Fibroblast of peridontal ligament (primary cell): ENCODE measurements around the gene AKAP13.
A peak's percentile ranks its signal among the peaks of the same experiment; 100 is the strongest.

Source experiments
- DNase-seq: peaks from one replicate; pipeline ENCODE4 v3.0.0-alpha.2; 2010; ENCODE audit errors: extremely low read depth

Gene AKAP13

GRCh38 chr15:85536341-85536740 is 155.9 kb downstream of the AKAP13 start:
- no peak for DNase-seq

DNA sequence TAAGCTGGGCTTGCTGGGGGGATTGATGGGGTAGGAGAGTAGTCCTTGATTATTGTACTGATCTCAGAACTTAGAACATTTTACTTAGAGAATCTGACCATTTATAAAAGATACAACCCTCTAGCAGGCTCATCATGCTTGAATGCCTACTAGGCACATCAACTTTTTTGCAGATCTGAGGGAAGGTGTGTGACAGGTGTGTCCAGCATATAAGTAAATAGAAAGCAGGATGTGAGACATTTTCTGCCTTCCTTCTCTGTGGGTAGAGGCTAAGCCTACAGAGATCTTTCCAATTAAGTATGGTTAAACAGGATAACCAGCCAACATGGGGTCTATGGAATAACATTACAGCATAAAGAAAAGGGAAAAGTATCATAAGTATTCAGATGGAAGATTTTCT is 159.1 kb downstream of the AKAP13 start:
- DNase-seq = no peak

- no peak for DNase-seq
These were observed 159.8 kb downstream of the AKAP13 start for GRCh38 chr15:85540085-85540797.

DNA sequence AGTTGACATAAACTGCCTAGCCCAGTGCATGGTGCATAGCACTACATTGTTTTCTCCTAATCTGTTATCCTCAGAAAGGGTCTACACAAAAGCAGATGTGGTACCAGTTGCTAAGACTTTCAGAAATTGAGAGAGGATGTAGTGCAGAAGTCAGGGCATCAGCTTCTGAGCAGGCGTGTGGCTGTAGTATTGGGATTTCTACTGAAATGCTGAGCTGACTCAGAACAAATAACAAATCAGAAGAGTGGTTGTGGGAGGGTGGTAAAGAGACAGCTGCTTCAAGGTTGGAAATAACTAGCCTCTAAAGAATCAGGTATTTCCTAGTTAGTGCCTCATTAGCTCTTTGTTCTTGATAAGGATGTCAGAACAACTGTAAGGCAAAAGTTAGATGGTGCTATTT is 161.3 kb downstream of the AKAP13 start:
- no peak for DNase-seq

GRCh38 chr15:85542488-85542887 is 162.1 kb downstream of the AKAP13 start:
- no peak for DNase-seq

DNA sequence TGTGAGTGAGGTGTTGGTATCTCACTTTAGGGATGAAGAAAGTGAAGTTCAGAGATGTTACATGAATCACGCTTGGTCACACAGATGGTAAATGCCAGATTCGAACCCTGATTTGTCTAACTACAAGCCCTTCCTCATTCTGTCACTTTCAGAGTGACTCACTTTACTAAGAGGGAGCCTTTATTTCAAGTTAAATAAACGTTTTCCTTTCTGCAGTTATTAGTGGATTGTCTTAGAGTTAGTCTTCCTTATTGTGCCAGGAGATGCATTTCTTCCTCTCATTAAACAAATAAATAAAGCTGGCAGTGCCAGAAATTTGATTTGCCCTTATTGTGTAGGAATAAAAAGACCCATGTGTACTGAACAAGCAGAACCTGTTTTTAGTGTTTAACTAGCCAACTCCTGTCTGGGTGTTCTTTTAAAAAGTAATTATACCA is 162.5 kb downstream of the AKAP13 start:
- DNase-seq = no peak

DNA sequence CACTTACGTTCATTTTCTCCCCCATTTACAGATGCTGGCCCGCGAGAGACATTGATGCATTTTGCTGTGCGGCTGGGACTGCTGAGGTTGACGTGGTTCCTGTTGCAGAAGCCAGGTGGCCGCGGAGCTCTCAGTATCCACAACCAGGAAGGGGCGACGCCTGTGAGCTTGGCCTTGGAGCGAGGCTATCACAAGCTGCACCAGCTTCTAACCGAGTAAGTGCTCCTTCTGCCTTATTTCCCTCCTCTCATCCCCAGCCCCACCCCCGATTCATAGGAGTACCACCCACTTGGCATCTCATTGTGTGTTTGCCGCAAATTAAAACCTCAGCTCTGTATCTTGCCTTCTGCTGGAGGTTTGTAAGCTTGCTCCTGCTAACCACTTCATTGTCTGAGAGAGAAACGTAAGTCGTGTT is 163.3 kb downstream of the AKAP13 start:
- DNase-seq = no peak

- DNase-seq = peak; percentile 78
These were observed 164.8 kb downstream of the AKAP13 start for GRCh38 chr15:85545185-85545584.

DNA sequence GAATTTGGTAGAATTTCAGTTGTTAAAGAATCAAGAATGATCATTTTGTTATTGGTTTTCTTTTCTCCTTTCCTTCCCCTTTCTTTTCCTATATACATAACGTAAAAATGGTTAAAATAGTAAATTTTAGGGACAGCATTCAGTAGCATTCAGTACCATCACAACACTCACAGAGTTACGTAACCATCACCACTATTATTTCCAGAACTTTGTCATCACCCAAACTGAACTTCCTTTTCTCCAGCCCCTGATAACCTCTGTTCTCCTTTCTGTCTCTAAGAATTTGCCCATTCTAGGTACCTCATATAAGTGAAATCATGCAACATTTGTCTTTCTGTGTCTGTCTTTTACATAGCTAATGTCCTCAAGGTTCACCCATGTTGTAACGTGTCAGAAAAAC is 165.3 kb downstream of the AKAP13 start:
- no peak for DNase-seq

GRCh38 chr15:85547386-85547785 is 167.0 kb downstream of the AKAP13 start:
- DNase-seq = no peak

DNA sequence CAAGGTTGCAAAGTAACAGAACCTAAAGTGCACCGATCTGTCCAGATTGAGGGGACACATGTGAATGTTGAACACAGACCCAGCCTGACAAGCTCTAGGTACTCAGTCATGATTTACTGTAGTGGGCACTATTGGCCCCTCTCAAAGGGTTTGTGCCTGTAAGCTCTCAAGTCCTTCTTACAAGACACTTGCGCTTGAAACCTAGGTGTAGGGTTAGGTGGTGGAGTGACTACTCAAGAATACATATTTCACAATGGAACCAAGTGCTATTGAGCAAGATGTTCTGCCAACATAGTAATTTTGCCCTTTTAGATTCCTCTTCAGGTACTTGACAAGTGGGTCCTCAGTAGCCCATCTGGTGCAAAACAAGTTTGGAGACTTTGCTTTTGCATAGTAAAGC is 169.9 kb downstream of the AKAP13 start:
- DNase-seq = no peak

- DNase-seq = peak; percentile 40
These were observed 170.9 kb downstream of the AKAP13 start for GRCh38 chr15:85551221-85551832.

GRCh38 chr15:85554852-85555521 is 174.6 kb downstream of the AKAP13 start:
- DNase-seq = no peak

DNA sequence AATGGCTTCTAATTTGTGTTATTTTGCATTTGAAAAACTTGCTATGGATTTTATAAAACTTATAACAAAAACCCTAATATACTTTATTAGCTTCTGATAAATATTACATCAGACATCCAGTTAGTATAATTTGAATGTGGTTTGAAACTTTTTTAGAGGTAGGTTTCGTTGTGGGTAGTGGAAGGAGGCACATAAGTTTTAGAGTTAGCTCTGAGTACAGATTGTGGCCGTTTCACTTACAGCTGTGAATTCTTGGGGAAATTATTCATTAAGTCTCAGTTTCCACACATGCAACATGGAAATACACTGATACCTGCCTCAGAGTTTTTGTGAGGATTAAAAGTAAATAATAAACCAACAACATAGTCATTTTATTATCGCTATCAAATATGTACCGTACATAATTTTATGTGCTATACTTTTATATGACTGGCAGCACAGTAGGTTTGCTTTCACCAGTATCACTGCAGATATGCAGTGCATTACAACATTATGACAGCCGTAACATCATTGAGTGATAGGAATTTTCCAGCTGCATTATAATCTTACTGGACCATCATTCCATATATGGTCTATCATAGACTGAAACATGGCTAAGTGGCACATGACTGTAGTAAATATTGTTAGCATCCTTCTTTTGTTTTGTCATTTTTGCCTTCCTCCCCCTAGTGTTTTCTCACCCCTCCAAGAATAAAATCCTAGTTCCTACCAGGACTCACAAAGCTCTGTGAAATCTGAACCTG is 175.6 kb downstream of the AKAP13 start:
- DNase-seq = no peak

- DNase-seq = no peak
These were observed 176.2 kb downstream of the AKAP13 start for GRCh38 chr15:85556618-85556895.

DNA sequence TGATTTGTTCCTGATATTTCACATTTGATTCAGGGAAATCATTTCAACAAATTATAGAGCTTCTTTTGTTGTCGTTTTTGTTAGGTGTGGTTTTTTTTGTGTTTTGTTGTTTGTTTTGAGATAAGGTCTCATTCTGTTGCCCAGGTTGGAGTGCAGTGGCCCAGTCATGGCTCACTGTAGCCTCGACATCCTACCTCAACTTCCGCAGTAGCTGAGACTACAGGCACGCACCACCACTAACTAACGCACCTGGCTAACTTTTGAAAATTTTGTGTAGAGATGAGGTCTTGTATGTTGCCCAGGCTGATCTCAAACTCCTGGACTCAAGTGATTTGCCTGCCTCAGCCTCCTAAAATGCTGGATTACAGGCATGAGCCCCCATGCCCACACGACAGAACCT is 177.0 kb downstream of the AKAP13 start:
- DNase-seq = no peak

GRCh38 chr15:85558848-85559247 is 178.4 kb downstream of the AKAP13 start:
- no peak for DNase-seq

DNA sequence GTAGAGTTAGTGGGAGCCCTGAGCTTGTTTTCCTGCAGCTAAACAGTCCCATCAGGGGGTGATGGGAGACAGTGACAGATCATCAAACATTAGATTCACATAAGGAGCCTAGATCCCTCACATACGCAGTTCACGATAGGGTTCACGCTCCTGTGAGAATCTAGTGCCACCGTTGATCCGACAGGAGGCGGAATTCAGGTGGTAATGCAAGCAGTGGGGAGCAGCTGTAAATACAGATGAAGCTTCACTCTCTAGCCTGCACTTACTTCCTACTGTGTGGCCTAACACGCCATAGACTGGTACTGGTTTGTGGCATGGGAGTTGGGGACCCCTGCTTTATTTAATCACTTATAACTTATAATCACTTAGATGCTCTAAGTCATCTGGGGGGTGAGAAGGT is 179.1 kb downstream of the AKAP13 start:
- DNase-seq = no peak

DNA sequence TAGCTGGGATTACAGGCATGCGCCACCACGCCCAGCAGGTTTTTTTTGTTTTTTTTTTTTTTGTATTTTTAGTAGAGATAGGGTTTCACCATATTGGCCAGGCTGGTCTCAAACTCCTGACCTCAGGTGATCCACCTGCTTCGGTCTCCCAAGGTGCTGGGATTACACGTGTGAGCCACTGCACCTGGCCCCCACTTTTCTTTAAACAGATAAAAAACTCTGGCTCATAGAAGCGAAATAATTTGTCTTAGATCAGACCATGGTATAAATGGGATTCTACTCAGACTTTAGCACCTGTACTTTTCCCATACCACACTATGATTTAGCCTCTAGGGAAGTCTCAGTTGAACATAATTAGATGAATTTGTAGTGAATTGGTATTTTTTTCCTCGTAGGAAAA is 182.4 kb downstream of the AKAP13 start:
- no peak for DNase-seq

DNA sequence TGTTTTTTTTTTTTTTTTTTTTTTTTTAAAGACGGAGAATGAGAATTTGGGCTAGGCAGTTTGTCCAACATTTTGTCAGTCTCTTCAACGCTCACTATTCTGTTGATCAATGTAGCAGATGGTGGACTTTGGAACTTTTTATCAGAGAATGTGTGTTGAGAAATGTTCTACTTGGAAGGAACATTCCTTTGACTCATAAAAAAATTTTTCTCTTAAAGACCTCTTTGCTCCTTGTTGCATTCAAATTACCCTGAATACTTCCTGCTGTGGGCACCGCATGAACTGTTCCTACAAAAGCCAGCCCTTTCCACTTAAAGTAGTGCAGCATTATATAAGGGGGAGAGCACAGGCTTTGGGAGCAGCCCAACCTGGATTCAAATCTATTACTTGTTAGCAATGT is 182.9 kb downstream of the AKAP13 start:
- peak; percentile 44 for DNase-seq

- no peak for DNase-seq
These were observed 183.3 kb downstream of the AKAP13 start for GRCh38 chr15:85563731-85564130.

DNA sequence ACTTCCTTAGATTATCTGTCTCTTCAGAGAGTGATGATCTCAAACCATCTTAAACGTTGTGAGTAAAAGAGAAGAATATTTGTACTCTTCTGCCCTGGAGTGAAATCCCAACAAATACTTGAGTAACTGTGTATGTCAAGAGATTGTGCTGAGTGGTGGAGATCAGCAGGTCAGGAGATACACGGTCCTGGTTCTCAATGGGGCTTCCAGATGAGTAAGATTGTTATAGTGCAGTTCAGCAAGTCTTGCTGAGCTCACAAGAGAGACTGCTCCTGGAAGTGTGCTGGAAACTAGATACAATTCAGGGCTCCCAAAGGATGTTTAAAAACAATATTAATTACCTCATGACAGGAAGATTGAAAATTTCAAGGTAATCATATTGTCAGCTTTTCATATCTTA is 184.3 kb downstream of the AKAP13 start:
- DNase-seq = no peak
